ENCODE results near the gene IL22RA1. TPM values are rescaled to one million over a fixed set of nuclear protein-coding genes. Genes with fewer than 3 reads are reported as not detected.

Gene IL22RA1
- total RNA-seq, 1 donor from 2014 or later = not detected

DNA sequence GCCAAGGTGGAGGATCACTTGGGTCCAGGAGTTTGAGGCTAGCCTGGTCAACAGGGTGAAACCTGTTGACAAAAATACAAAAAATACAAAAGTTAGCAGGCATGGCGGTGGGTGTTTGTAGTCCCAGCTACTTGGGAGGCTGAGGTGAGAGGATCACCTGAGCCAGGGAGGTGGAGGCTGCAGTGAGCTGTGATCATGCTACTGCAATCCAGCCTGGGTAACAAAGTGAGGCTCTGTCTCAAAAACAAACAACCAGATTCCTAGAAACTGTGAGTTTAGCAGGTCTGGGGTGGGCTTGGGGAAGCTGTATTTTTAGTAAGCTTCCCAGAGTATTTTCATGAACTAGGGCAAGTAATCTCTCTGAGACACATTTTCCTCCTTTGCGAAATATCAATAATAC, 25.8 kb downstream of the IL22RA1 start:
- intact Hi-C loops (cut with micrococcal nuclease) = no loop called here

DNA sequence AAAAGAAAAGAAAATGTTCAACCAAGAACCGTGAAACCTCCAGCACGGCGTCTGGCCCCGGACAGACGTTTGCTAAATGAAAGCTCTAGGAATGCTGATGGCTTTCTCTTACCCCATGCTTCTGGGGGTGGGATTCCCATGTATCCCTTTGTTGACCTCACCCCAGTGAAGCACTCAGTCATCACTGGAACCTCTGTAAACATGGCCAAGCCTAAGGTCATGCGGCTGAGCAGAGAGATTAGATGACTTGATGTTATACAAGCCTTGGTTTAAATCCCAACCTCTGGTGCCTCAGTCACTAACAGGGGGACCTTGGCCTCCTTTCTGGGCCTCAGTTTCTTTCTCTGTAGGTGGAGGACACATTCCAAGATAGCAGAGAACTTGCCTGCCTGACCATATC, 28.2 kb downstream of the IL22RA1 start:
- intact Hi-C loops (cut with micrococcal nuclease) = no loop called here

- intact Hi-C loops (cut with micrococcal nuclease) = no loop called here
Measured at GRCh38 chr1:24113641-24114033, 29.3 kb downstream of the IL22RA1 start.

DNA sequence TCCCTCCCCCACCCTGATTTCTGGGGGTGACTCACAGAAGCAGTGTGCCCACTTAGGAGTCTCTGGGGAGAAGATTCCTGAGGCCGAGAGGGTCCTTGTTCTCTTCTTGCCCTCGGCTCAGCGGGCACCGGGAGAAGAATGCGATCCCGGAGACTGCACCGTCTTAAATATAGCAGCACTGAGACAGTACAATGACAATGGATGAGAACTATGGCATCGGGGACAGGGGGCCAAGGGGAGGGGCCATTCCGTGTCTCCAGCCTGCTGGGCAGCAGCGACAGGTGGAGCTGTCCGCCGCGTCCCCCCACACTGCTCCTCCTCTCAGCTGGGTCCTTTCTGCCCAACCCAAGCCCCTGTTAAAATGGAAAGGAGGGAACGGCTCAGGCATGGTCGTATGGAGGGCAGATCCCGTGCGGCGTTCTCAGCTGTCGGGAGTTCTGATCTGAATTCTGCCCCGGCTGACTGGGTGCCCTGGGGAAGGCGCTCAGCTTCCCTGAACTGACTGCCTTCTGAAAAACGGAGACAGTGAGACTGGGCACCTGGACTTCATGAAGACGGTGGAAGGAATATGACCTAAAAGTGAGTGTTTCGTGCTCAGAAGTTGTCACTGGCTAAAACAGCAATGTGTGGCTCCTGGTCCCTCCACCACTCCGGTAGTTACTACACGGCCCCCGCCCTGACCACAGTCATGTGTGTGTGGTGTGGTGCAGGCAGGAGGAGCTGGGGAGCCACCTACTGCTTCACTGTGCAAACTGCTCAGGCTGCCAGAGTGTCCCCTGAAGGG, 30.8 kb downstream of the IL22RA1 start, which contains the start of gene MYOM3:
Gene MYOM3, minus strand, starts transcription at position 140 of the 784 bp plus-strand sequence. CDS start 3,499 bp downstream, outside the sequence.
- intact Hi-C loops (cut with micrococcal nuclease) = loop anchor here (1.0 kb wide), 1 partner anchor 42 kb away; no protein-coding TSS in a partner anchor

DNA sequence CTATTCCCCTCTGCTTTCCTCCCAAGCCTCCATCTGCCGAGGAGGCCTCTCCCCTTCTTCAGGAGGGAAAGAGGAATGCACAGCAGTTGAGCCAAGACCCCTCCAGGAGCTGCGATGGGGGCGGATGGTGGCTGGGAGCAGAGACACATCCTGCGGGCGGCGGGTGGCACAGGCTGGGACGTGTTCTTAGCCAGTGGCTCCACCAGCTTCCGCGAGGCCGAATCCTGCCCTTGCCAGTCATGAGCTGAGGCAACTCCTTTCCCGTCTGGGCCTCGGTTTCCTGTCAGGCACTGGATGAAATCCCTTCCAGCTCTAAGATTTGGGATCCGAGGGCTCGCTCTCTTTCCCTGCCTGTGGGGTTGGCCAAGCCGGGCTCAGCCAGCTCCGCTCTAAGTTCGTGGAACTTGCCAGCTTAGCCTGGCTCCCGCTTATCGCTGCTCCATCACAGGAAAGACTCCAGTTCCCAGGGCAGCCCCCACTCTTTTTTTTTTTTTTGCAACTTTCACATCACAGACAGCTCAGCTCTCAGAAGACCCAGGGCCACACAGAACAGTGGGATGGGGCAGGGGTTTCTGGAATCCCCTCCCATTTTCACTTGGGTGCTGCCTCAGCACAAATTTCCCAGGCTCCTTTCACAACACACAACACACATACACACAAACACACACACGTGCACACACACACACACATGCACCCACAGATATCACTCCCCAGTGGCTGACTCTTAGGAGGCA, 31.5 kb downstream of the IL22RA1 start:
- intact Hi-C loops (cut with micrococcal nuclease) = no loop called here

GRCh38 chr1:24110642-24111261, 32.2 kb downstream of the IL22RA1 start:
- intact Hi-C loops (cut with micrococcal nuclease) = no loop called here

GRCh38 chr1:24109686-24110475, 33.1 kb downstream of the IL22RA1 start:
- intact Hi-C loops (cut with micrococcal nuclease) = no loop called here

- intact Hi-C loops (cut with micrococcal nuclease) = no loop called here
Measured at GRCh38 chr1:24109166-24109483, 33.8 kb downstream of the IL22RA1 start.

DNA sequence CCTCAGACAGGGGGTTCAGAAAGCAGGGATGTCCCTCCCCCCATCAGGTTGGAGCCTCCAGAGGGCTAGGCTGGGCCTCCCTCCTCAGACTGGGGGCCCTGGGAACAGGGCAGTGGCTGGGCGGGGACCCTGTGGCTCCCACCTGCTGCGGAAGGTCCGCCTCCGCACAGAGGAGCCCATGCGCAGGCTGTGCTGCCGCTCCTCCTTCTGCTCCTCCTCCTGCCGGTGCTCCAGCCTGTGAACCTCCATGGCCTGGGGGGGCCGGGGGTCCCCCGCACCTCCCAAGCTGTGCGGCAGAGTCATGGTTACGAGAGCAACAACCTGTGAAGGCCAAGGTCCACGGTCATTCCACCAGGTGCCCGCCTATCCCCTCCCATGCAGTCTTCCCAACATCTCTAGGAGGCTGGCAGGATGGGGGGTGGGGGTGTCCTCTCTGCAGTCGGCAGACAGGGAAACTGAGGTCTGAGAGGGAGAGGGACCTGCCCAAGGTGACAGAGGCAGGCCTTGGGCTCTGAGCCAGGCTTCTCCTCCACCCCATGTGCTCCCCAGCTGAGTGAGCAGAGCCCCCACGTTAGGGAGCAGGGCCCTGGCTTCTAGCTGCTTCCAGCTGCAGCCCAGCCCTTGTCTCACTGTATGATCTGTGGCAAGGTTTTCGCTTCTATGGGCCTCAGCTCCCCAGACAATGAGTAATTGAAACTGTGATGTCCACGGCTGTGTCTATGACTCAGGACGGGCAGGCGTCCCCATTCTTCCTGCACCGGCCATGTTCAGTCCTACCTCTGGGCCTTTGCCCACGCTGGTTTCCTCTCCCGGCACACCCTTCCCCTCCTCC, 34.4 kb downstream of the IL22RA1 start:
- intact Hi-C loops (cut with micrococcal nuclease) = no loop called here

- intact Hi-C loops (cut with micrococcal nuclease) = no loop called here
Measured at GRCh38 chr1:24107462-24108138, 35.3 kb downstream of the IL22RA1 start.

- intact Hi-C loops (cut with micrococcal nuclease) = no loop called here
Measured at GRCh38 chr1:24105368-24106160, 37.4 kb downstream of the IL22RA1 start.

DNA sequence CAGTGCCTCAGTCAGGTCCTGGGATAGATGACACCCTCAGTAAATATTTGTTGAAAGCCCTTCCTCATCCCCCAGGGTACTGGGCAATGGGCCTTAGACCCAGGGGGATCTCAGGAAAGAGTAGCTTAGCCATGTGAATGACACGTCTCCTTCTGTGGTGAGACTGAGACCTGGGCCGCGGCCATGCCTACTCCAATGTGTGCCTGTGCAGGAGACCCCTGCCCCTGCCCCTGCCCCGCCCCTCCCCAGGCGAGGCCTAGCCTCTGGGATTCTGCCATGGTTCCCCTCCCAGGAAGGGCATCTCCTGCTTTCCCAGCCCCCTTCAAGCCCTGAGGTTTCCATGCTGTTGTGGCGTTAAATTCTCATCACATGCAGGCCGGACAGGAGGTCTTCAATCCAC, 38.1 kb downstream of the IL22RA1 start:
- intact Hi-C loops (cut with micrococcal nuclease) = no loop called here

- intact Hi-C loops (cut with micrococcal nuclease) = no loop called here
Measured at GRCh38 chr1:24103879-24104278, 39.1 kb downstream of the IL22RA1 start.

- intact Hi-C loops (cut with micrococcal nuclease) = no loop called here
Measured at GRCh38 chr1:24103408-24103807, 39.5 kb downstream of the IL22RA1 start.

- intact Hi-C loops (cut with micrococcal nuclease) = no loop called here
Measured at GRCh38 chr1:24102961-24103360, 40.0 kb downstream of the IL22RA1 start.

GRCh38 chr1:24101796-24102586, 40.9 kb downstream of the IL22RA1 start:
- intact Hi-C loops (cut with micrococcal nuclease) = no loop called here

DNA sequence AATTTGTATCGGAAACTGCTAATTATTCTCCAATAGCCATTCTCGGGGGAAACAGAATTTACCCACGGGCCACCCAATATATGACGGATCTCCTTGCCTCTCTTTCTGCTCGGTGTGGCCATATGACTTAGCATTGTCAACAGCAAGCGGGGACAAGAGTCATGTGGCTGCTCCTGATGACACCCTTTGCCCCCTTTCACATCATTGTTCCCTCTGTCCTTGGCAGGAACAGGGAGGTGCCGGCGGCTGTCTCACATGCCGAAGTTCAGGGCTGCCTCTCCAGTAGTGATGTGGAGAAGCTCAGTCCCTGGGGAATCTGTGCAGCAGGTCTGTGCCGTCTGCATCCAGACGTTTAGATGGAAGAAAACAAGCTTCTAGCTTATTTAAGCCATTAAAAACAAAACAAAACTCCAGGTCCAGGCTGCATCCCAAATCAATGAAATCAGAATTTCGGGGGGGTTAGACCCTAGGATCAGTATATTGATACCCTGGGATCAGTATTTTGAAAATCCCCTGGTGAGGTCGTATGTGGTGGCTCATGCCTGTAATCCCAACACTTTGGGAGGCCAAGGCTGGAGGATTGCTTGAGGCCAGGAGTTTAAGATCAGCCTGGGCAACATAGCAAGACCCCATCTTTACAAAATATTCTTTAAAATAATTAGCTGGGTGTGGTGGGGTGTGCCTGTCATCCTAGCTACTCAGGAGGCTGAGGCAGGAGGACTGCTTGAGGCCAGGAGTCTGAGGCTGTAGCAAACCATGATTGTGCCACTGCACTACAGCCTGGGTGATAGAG, 41.8 kb downstream of the IL22RA1 start:
- intact Hi-C loops (cut with micrococcal nuclease) = no loop called here
